HG03354 (cell line): ENCODE data around the gene REXO5.
"Not testable (repeated sequence)": the region's sequence is repeated elsewhere in the genome, so short reads cannot be mapped to it uniquely, and the experiment has no call there.

Experiments
- ATAC-seq: cut with Tn5 transposase; IDR thresholded peaks from one replicate; pipeline ENCODE4 v1.9.1; 2021; ENCODE audit warnings: mild to moderate bottlenecking; ENCODE audit not compliant: unreplicated experiment, poor library complexity, severe bottlenecking

Gene REXO5

GRCh38 chr16:20799599-20799998, 6.7 kb upstream of the REXO5 start:
- ATAC-seq: no peak

GRCh38 chr16:20801278-20801677, 5.0 kb upstream of the REXO5 start:
- ATAC-seq: no peak

- no peak for ATAC-seq
Observed at GRCh38 chr16:20803192-20803560, 3.2 kb upstream of the REXO5 start.

- ATAC-seq: no peak
Observed at GRCh38 chr16:20803561-20804214, 2.6 kb upstream of the REXO5 start.

- not testable (repeated sequence) for ATAC-seq
Observed at GRCh38 chr16:20805684-20806167, 601 bp upstream of the REXO5 start.

GRCh38 chr16:20807862-20808261, 1.5 kb downstream of the REXO5 start:
- no peak for ATAC-seq

- ATAC-seq: no peak
Observed at GRCh38 chr16:20811889-20812439, 5.6 kb downstream of the REXO5 start.

GRCh38 chr16:20812510-20812909, 6.2 kb downstream of the REXO5 start:
- ATAC-seq: no peak

- no peak for ATAC-seq
Observed at GRCh38 chr16:20814784-20815183, 8.5 kb downstream of the REXO5 start.

- no peak for ATAC-seq
Observed at GRCh38 chr16:20818929-20819585, 12.7 kb downstream of the REXO5 start.

GRCh38 chr16:20821682-20822081, 15.4 kb downstream of the REXO5 start:
- ATAC-seq: no peak

GRCh38 chr16:20822521-20823325, 16.4 kb downstream of the REXO5 start:
- no peak for ATAC-seq

- no peak for ATAC-seq
Observed at GRCh38 chr16:20826039-20826566, 19.8 kb downstream of the REXO5 start.

- ATAC-seq: no peak
Observed at GRCh38 chr16:20829536-20829935, 23.2 kb downstream of the REXO5 start.

GRCh38 chr16:20830372-20830771, 24.0 kb downstream of the REXO5 start:
- no peak for ATAC-seq

GRCh38 chr16:20833086-20833485, 26.8 kb downstream of the REXO5 start:
- no peak for ATAC-seq

GRCh38 chr16:20838240-20838639, 31.9 kb downstream of the REXO5 start:
- no peak for ATAC-seq

- ATAC-seq: no peak
Observed at GRCh38 chr16:20839504-20839903, 33.2 kb downstream of the REXO5 start.

GRCh38 chr16:20844054-20844453, 37.7 kb downstream of the REXO5 start:
- no peak for ATAC-seq

- no peak for ATAC-seq
Observed at GRCh38 chr16:20844588-20844987, 38.3 kb downstream of the REXO5 start.
